ENCODE data around the gene TGFA. TPM values are rescaled to one million over a fixed set of nuclear protein-coding genes. Genes with fewer than 3 reads are reported as not detected.

The TGFA gene
- total RNA-seq, 2 donors from 2014 or later = 1.1 to 1.9 TPM

- ATAC-seq (ENCODE audit: insufficient number of reproducible peaks, low FRiP score, low read depth) = no peak
- no peak for DNase-seq (ENCODE audit: low spot score)
- H3K27me3 ChIP-seq (replicated peaks; ENCODE audit: insufficient read depth) = no peaks in the 10 kb centered on the region
Measured at GRCh38 chr2:70448041-70448440, 105.6 kb downstream of the TGFA start.

GRCh38 chr2:70443726-70444125, 109.9 kb downstream of the TGFA start:
- H3K27ac ChIP-seq = no peak overlapping the region
- no peak for DNase-seq (ENCODE audit: low spot score)
- no peaks in the 10 kb centered on the region for H3K27me3 ChIP-seq (replicated peaks; ENCODE audit: insufficient read depth)
- H3K9me3 ChIP-seq = no peaks in the 10 kb centered on the region
- TF ChIP-seq CTCF (IDR thresholded peaks at IDR 0.05) = no peak
- ATAC-seq (ENCODE audit: insufficient number of reproducible peaks, low FRiP score, low read depth) = no peak
- no peak overlapping the region for H3K4me3 ChIP-seq
- no peaks in the 10 kb centered on the region for H3K36me3 ChIP-seq
- no peaks in the 10 kb centered on the region for H3K4me1 ChIP-seq (ENCODE audit: control insufficient read depth in 1 of 2, low read depth in 2 of 2)

More at GRCh38 chr2:70448041-70448440, 105.6 kb downstream of the TGFA start:
- H3K36me3 ChIP-seq = no peaks in the 10 kb centered on the region
- H3K4me3 ChIP-seq = no peak overlapping the region
- TF ChIP-seq CTCF (IDR thresholded peaks at IDR 0.05) = no peak
- no peak overlapping the region for H3K27ac ChIP-seq
- no peaks in the 10 kb centered on the region for H3K4me1 ChIP-seq (ENCODE audit: control insufficient read depth in 1 of 2, low read depth in 2 of 2)
- H3K9me3 ChIP-seq = no peaks in the 10 kb centered on the region

GRCh38 chr2:70443078-70443465, 110.6 kb downstream of the TGFA start:
- Histone ChIP-seq H3K36me3 (no peaks in the 10 kb centered on the region), H3K9me3 (no peaks in the 10 kb centered on the region), H3K4me1 (ENCODE audit: control insufficient read depth in 1 of 2, low read depth in 2 of 2) (no peaks in the 10 kb centered on the region), H3K27ac (no peak overlapping the region), H3K4me3 (no peak overlapping the region), H3K27me3 (replicated peaks; ENCODE audit: insufficient read depth) (no peaks in the 10 kb centered on the region)
- ATAC-seq (ENCODE audit: insufficient number of reproducible peaks, low FRiP score, low read depth) = no peak
- TF ChIP-seq CTCF (IDR thresholded peaks at IDR 0.05) = no peak
- DNase-seq (ENCODE audit: low spot score) = no peak

- DNase-seq (ENCODE audit: low spot score) (no peak), ATAC-seq (ENCODE audit: insufficient number of reproducible peaks, low FRiP score, low read depth) (no peak)
- Histone ChIP-seq H3K4me1 (ENCODE audit: control insufficient read depth in 1 of 2, low read depth in 2 of 2) (no peaks in the 10 kb centered on the region), H3K36me3 (no peaks in the 10 kb centered on the region), H3K9me3 (no peaks in the 10 kb centered on the region), H3K27ac (no peak overlapping the region), H3K4me3 (no peak overlapping the region), H3K27me3 (replicated peaks; ENCODE audit: insufficient read depth) (no peaks in the 10 kb centered on the region)
- no peak for TF ChIP-seq CTCF (IDR thresholded peaks at IDR 0.05)
Measured at GRCh38 chr2:70442301-70443077, 111.1 kb downstream of the TGFA start.

- ATAC-seq (ENCODE audit: insufficient number of reproducible peaks, low FRiP score, low read depth) = no peak
- Histone ChIP-seq H3K27me3 (replicated peaks; ENCODE audit: insufficient read depth) (no peaks in the 10 kb centered on the region), H3K9me3 (no peaks in the 10 kb centered on the region), H3K4me1 (ENCODE audit: control insufficient read depth in 1 of 2, low read depth in 2 of 2) (no peaks in the 10 kb centered on the region), H3K36me3 (no peaks in the 10 kb centered on the region), H3K4me3 (no peak overlapping the region), H3K27ac (no peak overlapping the region)
- DNase-seq (ENCODE audit: low spot score) = no peak
- no peak for TF ChIP-seq CTCF (IDR thresholded peaks at IDR 0.05)
Measured at GRCh38 chr2:70440621-70441020, 113.0 kb downstream of the TGFA start.

All from thoracic aorta (tissue), 2 donors.